Mammary epithelial cell (primary cell): ENCODE results near the gene NEGR1.

Experiments used
- EZH2 ChIP-seq: IDR thresholded peaks from 2 replicates; pipeline ENCODE4 v1.6.1; 2012; ENCODE audit warnings: low read length, inconsistent platforms, borderline replicate concordance
- TF ChIP-seq, protein P1 (sequence below), 2 donors: IDR thresholded peaks in 1 of 2; conservative IDR thresholded peaks in 1 of 2; 2 replicates each; pipeline ENCODE4 v1.5.1; 2011 to 2012; ENCODE audit warnings: inconsistent platforms in 2 of 2, low read length in 2 of 2, mild to moderate bottlenecking in 2 of 2, control low read depth in 1 of 2, low read depth in 1 of 2; ENCODE audit not compliant: insufficient read depth in 1 of 2; ENCODE audit errors: extremely low read depth in 1 of 2

GRCh38 chr1:71364236-71364635, 918.1 kb downstream of the NEGR1 start:
- TF ChIP-seq, protein P1, sequence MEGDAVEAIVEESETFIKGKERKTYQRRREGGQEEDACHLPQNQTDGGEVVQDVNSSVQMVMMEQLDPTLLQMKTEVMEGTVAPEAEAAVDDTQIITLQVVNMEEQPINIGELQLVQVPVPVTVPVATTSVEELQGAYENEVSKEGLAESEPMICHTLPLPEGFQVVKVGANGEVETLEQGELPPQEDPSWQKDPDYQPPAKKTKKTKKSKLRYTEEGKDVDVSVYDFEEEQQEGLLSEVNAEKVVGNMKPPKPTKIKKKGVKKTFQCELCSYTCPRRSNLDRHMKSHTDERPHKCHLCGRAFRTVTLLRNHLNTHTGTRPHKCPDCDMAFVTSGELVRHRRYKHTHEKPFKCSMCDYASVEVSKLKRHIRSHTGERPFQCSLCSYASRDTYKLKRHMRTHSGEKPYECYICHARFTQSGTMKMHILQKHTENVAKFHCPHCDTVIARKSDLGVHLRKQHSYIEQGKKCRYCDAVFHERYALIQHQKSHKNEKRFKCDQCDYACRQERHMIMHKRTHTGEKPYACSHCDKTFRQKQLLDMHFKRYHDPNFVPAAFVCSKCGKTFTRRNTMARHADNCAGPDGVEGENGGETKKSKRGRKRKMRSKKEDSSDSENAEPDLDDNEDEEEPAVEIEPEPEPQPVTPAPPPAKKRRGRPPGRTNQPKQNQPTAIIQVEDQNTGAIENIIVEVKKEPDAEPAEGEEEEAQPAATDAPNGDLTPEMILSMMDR (conservative IDR thresholded peaks at IDR 0.05 in 1 of 2, IDR thresholded peaks at IDR 0.05 in 1 of 2; ENCODE audit: extremely low read depth in 1 of 2, insufficient read depth in 1 of 2, low read depth in 1 of 2, low read length in 2 of 2): no peak
- no peak for TF ChIP-seq EZH2
